GM21737 (cell line): Measurements from ENCODE around the gene BET1L.

ENCODE experiments used
- ATAC-seq: cut with Tn5 transposase; IDR thresholded peaks from one replicate; pipeline ENCODE4 v1.9.1; 2021; ENCODE audit warnings: mild to moderate bottlenecking, moderate library complexity; ENCODE audit not compliant: unreplicated experiment

Gene BET1L

GRCh38 chr11:210803-211180 lies 3.6 kb upstream of the BET1L start:
- no peak for ATAC-seq

- no peak for ATAC-seq
These were observed 3.1 kb upstream of the BET1L start for GRCh38 chr11:210122-210802.

GRCh38 chr11:209275-210121 lies 2.3 kb upstream of the BET1L start:
- ATAC-seq = no peak

- ATAC-seq = no peak
These were observed 1.7 kb upstream of the BET1L start for GRCh38 chr11:208917-209260.

- ATAC-seq = peak; percentile 41
These were observed 1.1 kb upstream of the BET1L start for GRCh38 chr11:208181-208916.

GRCh38 chr11:207863-208180 lies 623 bp upstream of the BET1L start:
- no peak for ATAC-seq

- no peak for ATAC-seq
These were observed 532 bp downstream of the BET1L start for GRCh38 chr11:206526-207207.

- no peak for ATAC-seq
These were observed 1.2 kb downstream of the BET1L start for GRCh38 chr11:206002-206384.

- no peak for ATAC-seq
These were observed 1.8 kb downstream of the BET1L start for GRCh38 chr11:205221-206001.

GRCh38 chr11:204587-205109 lies 2.6 kb downstream of the BET1L start:
- ATAC-seq = no peak

- no peak for ATAC-seq
These were observed 3.1 kb downstream of the BET1L start for GRCh38 chr11:203945-204586.

GRCh38 chr11:203056-203944 lies 3.9 kb downstream of the BET1L start:
- no peak for ATAC-seq

GRCh38 chr11:202490-202889 lies 4.7 kb downstream of the BET1L start:
- ATAC-seq = no peak

GRCh38 chr11:201966-202365 lies 5.2 kb downstream of the BET1L start:
- no peak for ATAC-seq

GRCh38 chr11:200224-201003 lies 6.8 kb downstream of the BET1L start:
- no peak for ATAC-seq

- ATAC-seq = no peak
These were observed 7.4 kb downstream of the BET1L start for GRCh38 chr11:199782-200181.

GRCh38 chr11:199004-199581 lies 8.1 kb downstream of the BET1L start:
- ATAC-seq = no peak
